C4-2B (cell line): ENCODE measurements around the gene MAZ.

Experiments
- H3K27ac ChIP-seq: fragments of 450-650 bp; 2 replicates; pipeline ENCODE4 v1.5.1; 2017
- CTCF ChIP-seq: fragments of 450-650 bp; conservative IDR thresholded peaks from 2 replicates; pipeline ENCODE4 v1.5.1; 2017; ENCODE audit warnings: mild to moderate bottlenecking
- ZFX ChIP-seq: fragments of 450-650 bp; IDR thresholded peaks from 2 replicates; pipeline ENCODE4 v1.6.1; 2017

MAZ gene

GRCh38 chr16:29841631-29842030 is 35.3 kb downstream of the MAZ start:
- H3K27ac ChIP-seq, result no peak overlapping the region
- TF ChIP-seq CTCF, result no peak
- no peak for TF ChIP-seq ZFX

DNA sequence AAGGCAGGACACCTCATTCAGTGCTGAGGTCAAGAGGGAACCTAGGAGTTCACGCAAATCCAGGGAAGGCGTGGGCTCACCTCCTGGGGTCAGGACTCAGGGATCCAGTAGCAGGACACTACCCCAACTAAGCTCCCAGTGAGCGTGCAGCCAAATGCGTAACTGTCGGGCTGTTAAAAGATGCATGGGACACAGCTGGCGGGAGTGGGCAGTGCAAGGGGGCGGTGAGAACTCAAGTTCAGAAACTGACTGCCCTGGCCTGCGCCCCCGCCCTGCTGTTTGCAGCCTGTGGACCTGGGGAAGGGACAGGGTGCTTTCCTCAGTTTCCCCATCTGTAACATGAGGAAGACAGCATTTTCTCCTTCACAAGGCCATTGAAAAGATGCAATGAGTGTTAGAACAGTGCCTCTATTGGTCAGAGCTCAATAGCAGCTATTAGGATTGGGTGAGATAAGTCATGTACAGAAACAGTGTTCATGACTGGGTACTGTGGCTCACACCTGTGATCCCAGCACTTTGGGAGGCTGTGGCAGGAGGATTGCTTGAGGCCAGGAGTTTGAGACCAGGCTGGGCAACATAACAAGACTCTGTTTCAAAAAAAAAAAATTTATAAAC is 36.5 kb downstream of the MAZ start:
- no peak overlapping the region for H3K27ac ChIP-seq
- TF ChIP-seq CTCF (no peak), ZFX (no peak)

DNA sequence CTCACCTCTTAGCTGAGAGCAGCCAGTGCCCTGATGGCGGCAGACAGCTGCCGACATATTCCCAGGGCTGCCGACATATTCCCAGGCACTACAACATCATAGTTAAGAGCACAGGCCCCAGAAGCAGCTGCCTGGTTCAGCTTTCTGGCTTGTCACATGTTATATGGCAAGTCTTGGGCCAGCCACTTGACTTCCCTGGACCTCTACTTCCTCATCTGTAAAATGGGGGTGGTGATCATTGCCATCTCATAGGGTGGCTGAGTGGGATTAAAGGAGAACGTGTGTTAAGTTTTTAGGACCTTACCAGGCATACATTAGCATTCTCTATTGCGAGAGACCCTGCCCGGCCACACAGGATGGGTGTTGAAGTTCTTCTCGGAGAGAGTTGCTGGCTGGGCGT is 37.6 kb downstream of the MAZ start:
- no peak overlapping the region for H3K27ac ChIP-seq
- TF ChIP-seq ZFX, result no peak
- no peak for TF ChIP-seq CTCF

- no peak for TF ChIP-seq ZFX
- TF ChIP-seq CTCF, result no peak
- no peak overlapping the region for H3K27ac ChIP-seq
These were observed 38.4 kb downstream of the MAZ start for GRCh38 chr16:29844575-29845331.

DNA sequence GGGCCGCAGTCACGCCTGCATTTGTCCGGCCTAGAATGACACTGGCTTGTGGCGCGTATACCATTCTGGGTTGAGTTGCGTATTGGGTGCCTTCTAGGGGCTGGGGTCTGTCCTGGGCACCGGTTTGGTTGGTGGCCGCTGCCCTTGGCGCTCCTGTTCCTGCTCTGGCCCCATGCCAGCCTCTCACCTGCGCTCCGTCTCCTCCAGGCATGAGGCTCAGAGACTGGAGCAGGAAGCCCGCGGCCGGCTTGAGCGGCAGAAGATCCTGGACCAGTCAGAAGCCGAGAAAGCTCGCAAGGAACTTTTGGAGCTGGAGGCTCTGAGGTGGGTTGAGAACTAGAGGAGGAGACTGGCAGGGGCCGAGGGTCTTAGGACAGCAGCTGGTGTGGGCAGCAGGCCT is 39.3 kb downstream of the MAZ start:
- H3K27ac ChIP-seq, result no peak overlapping the region
- TF ChIP-seq CTCF, result no peak
- no peak for TF ChIP-seq ZFX

GRCh38 chr16:29848420-29849297 is 42.3 kb downstream of the MAZ start:
- no peak overlapping the region for H3K27ac ChIP-seq
- peak; percentile 82 for TF ChIP-seq CTCF
- no peak for TF ChIP-seq ZFX

DNA sequence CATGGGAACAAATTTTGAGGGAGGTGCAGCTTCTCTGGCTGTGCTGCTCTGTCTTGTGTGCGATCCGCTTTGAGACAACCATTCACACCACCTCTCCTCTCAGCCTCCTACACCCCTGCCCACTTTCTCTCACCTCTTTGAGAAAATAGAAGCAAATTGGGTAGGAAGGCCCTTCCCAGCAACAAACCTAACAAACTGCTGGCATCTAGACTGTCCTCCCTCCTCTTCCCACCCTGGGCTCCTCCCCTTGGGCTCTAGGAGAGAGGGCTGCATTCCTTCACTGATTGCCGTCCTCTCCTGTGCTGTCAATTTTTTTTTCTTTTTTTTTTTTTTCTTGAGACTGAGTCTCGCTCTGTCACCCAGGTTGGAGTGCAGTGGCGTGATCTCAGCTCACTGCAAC is 43.2 kb downstream of the MAZ start:
- H3K27ac ChIP-seq, result no peak overlapping the region
- no peak for TF ChIP-seq ZFX
- TF ChIP-seq CTCF, result no peak
